ENCODE measurements around the gene RNF26.

The RNF26 gene

GRCh38 chr11:119319136-119319699, 15.1 kb upstream of the RNF26 start:
- TF ChIP-seq CTCF (IDR thresholded peaks at IDR 0.05; ENCODE audit: borderline replicate concordance, insufficient read depth, low read depth, low read length) = no peak
- no peak overlapping the region for H3K4me3 ChIP-seq (ENCODE audit: low read depth, low read length)

GRCh38 chr11:119319700-119320239, 14.6 kb upstream of the RNF26 start:
- no peak overlapping the region for H3K4me3 ChIP-seq (ENCODE audit: low read depth, low read length)
- no peak for TF ChIP-seq CTCF (IDR thresholded peaks at IDR 0.05; ENCODE audit: borderline replicate concordance, insufficient read depth, low read depth, low read length)

- no peak for TF ChIP-seq CTCF (IDR thresholded peaks at IDR 0.05; ENCODE audit: borderline replicate concordance, insufficient read depth, low read depth, low read length)
Measured at GRCh38 chr11:119320240-119320775, 14.0 kb upstream of the RNF26 start.

GRCh38 chr11:119320776-119321524, 13.4 kb upstream of the RNF26 start:
- H3K4me3 ChIP-seq (ENCODE audit: low read depth, low read length) = peak overlapping the region; percentile 59
- TF ChIP-seq CTCF (IDR thresholded peaks at IDR 0.05; ENCODE audit: borderline replicate concordance, insufficient read depth, low read depth, low read length) = no peak

More at GRCh38 chr11:119320240-119320775, 14.0 kb upstream of the RNF26 start:
- peak overlapping the region; percentile 59 for H3K4me3 ChIP-seq (ENCODE audit: low read depth, low read length)

GRCh38 chr11:119322360-119322739, 12.0 kb upstream of the RNF26 start:
- TF ChIP-seq CTCF (IDR thresholded peaks at IDR 0.05; ENCODE audit: borderline replicate concordance, insufficient read depth, low read depth, low read length) = no peak
- H3K4me3 ChIP-seq (ENCODE audit: low read depth, low read length) = no peak overlapping the region

GRCh38 chr11:119322921-119323531, 11.3 kb upstream of the RNF26 start:
- H3K4me3 ChIP-seq (ENCODE audit: low read depth, low read length) = no peak overlapping the region
- TF ChIP-seq CTCF (IDR thresholded peaks at IDR 0.05; ENCODE audit: borderline replicate concordance, insufficient read depth, low read depth, low read length) = no peak

Data from GM12875 (cell line).